ENCODE results near the gene CFAP99.
"Not testable (repeated sequence)": the region's sequence is repeated elsewhere in the genome, so short reads cannot be mapped to it uniquely, and the experiment has no call there.

DNA sequence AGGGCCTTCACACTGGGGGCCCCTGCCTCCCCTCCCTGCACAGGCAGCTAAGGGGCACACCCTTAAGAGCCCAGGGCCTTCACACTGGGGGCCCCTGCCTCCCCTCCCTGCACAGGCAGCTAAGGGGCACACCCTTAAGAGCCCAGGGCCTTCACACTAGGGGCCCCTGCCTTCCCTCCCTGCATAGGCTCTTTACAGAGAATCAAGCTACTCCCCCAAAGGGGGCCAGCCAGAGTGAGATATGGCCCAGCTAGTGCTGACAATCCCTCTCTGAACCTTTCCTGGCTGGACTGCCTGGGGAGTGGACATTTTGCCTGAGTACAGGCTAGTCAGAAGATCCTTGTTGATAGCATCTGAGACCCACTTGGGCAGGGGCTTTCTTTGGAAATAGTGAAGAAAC is 46.8 kb downstream of the CFAP99 start:
- TF ChIP-seq TAF1 (IDR thresholded peaks at IDR 0.05; ENCODE audit: borderline replicate concordance, low read depth, low read length); POLR2A (IDR thresholded peaks at IDR 0.05; ENCODE audit: low read depth, low read length); POLR2AphosphoS5 (IDR thresholded peaks at IDR 0.05; ENCODE audit: low read depth, low read length): not testable (repeated sequence)
